ENCODE results near the gene CMBL.
A peak's percentile ranks its signal among the peaks of the same experiment; 100 is the strongest.
"Not testable (repeated sequence)": the region's sequence is repeated elsewhere in the genome, so short reads cannot be mapped to it uniquely, and the experiment has no call there.

CMBL gene

GRCh38 chr5:10283927-10284635 lies 23.6 kb downstream of the CMBL start:
- peak; percentile 89 for DNase-seq

- no peak for DNase-seq
These were observed 27.6 kb downstream of the CMBL start for GRCh38 chr5:10279925-10280720.

DNA sequence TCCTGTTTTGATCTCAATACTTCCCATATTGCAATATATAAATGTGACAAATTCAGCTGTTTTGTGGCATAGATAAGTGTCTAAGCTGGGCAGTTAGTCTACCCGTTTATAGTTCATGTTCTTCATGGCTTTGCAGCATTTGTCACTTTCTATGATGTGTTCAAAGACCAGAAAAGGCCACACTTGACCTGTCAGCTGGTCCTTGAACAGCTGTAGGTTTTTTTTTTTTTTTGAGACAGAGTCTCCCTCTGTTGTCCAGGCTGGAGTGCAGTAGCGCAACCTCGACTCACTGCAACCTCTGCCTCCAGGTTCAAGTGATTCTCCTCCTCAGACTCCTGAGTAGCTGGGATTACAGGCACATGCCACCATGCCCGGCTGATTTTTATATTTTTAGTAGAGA lies 28.4 kb downstream of the CMBL start:
- DNase-seq, result no peak

GRCh38 chr5:10278658-10279279 lies 28.9 kb downstream of the CMBL start:
- DNase-seq, result no peak

- DNase-seq, result no peak
These were observed 29.7 kb downstream of the CMBL start for GRCh38 chr5:10277773-10278630.

GRCh38 chr5:10276691-10277090 lies 31.0 kb downstream of the CMBL start:
- DNase-seq, result no peak

DNA sequence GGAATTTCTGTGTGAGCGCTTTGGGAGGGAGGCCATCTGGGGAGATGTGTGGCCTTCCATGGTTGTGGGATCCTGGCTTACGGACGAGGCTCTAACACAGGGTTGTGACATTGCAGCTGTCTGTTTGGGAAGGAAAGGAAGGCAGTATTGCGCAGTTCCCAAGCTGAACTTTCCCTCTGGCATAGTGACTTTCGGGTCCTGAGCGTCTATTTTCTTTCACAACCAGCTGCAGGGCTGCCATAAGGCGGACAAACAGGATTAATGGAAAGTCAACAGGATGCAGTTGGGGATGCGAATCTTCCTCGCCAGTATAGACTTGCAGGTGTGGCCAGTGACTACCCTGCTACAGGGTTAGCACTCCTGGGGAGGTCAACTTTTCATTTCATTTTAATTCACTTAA lies 31.7 kb downstream of the CMBL start:
- DNase-seq, result no peak

GRCh38 chr5:10275460-10275859 lies 32.2 kb downstream of the CMBL start:
- DNase-seq, result no peak

- not testable (repeated sequence) for DNase-seq
These were observed 34.9 kb downstream of the CMBL start for GRCh38 chr5:10272875-10273209.

GRCh38 chr5:10272053-10272874 lies 35.4 kb downstream of the CMBL start:
- no peak for DNase-seq

- DNase-seq, result no peak
These were observed 39.6 kb downstream of the CMBL start for GRCh38 chr5:10268100-10268499.

DNA sequence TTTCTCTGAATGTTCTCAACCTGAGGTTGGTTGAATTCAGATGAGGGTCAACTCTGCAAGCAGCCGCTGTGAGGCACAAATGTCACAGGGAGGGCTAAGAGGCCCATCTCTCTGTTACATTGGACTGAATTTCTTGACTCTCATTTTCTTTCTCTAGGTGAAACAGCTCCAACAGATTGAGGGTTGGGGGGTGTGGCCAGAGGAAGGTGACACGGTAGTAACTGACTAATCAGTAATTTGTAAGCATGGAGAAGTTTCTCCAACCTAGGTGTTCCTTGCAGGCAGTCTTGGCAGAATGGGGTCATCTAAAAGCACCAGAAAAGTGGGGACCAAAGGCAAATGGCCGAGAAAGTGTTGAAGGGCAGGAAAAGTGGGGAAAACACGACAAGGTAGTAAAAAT lies 40.9 kb downstream of the CMBL start:
- DNase-seq, result no peak

DNA sequence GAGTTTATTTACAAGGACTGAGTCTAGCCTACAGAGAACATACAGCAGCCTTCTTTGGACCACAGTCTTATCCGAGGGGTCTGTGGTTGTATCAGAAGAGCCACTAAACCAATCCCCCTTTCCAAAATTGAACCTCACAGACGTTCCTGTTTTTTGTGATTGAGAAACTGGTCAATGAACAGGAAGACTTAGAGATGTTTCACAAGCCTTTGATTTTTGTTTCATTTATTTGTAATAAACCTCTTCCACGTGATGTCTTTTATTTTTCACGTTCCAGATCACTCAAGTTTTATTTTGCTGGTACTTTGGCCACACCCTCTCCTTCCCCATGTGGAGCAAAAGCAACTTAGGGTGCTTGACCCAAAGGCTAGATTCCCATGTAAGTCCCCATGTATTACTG lies 41.6 kb downstream of the CMBL start:
- no peak for DNase-seq

DNA sequence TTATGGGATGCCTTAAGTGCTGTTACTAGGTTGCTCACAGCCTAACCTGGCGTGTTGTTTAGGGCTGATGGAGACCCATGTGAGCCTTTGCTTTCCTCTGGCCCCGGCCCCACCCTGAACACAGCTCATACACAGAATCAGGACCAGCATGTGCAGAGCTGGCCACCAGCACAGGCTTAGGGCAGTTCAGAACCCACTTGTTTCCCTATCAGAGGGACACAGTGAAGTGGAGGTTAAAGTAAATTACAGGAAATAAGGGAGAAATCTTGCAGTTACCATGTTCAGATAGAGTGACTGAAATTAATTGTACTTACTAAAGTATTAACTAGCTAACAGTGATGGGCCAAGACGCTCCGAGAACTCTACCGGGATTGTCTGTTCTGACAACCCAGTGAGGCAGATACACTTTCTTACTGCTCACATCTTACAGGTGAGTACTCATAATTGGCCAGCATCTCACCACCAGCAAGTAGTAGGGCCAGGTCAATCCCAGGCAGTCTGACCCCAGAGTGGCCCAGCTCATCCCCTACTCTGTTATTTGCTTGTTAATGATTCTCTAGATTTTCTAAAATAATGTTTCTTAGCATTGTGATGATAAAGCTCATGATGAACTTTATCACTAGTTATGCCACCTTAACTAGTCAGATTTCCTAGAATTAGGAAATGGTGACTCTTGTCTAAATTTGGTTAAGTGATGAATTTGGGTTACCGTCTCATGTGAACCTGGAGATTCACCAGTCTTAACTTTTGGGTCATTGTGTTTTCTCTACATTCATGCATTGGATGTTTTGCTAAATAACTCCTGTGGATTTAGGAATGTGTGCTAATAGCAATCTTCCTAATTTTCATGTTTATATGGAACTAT lies 42.2 kb downstream of the CMBL start:
- no peak for DNase-seq

DNA sequence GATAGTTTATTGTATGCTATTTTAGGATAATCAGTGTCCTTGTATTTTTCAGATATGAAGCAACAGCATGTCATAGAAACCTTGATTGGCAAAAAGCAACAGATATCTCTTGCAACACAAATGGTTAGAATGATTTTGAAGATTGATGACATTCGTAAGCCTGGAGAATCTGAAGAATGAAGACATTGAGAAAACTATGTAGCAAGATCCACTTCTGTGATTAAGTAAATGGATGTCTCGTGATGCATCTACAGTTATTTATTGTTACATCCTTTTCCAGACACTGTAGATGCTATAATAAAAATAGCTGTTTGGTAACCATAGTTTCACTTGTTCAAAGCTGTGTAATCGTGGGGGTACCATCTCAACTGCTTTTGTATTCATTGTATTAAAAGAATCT lies 43.1 kb downstream of the CMBL start:
- DNase-seq, result no peak

DNA sequence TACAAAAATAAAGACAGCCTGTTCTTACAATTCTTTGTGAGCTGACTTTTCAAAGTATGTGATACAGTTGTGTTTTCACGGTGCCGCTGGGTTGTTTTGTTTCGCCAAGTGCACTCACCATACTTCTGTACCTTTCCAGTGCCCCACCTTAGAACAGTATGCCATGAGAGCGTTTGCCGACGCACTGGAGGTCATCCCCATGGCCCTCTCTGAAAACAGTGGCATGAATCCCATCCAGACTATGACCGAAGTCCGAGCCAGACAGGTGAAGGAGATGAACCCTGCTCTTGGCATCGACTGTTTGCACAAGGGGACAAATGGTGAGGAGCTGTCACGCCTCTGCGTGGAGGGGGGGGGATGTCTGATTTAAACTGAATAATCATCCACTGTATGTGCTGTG lies 44.7 kb downstream of the CMBL start:
- no peak for DNase-seq

DNA sequence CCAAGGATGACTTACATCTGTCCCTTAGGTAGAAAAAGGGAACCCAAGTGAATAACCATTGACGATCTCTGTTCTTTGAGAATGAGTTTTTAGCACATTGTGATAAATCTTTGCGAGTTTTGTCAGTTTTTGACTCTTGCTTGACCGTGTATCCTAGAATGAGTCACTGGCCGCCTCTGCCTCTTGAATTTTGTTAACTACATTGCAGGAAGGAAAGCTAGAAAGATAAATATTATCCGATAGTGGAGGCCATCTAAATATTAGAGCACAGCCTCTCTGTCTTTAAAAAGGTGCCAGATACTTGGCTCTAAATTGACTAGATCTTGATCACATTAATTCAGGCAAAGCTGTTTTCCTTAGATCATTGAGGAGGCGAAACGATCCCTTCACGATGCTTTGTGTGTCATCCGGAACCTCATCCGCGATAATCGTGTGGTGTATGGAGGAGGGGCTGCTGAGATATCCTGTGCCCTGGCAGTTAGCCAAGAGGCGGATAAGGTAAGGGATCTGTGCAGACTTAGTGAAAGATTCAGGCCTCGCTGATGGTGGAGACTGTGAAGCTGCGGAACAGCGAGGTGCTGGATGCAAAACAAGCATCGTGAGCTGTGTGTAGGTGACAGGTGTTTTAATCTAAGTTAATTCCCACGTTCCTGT lies 45.5 kb downstream of the CMBL start:
- no peak for DNase-seq

DNA sequence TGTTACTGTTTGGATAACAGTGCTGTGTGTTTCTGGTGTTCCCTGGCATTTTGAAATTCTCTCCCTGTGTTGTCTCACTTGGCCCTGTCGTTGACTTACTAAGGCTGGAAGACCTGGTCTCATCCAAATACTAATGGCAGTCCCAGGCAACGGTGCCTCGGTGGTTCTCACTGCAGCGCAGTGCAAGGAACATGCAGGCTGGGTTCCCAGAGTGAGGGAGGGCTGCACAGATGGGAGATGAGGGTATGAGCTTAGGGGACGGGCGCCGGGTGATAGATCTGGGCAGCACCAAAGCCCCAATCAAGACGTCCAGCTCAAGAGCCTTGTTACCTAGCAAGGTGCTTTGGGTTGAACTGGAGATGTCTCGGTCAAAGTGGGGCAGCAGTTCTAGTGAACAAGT lies 46.6 kb downstream of the CMBL start:
- no peak for DNase-seq

GRCh38 chr5:10259899-10260298 lies 47.8 kb downstream of the CMBL start:
- no peak for DNase-seq

DNA sequence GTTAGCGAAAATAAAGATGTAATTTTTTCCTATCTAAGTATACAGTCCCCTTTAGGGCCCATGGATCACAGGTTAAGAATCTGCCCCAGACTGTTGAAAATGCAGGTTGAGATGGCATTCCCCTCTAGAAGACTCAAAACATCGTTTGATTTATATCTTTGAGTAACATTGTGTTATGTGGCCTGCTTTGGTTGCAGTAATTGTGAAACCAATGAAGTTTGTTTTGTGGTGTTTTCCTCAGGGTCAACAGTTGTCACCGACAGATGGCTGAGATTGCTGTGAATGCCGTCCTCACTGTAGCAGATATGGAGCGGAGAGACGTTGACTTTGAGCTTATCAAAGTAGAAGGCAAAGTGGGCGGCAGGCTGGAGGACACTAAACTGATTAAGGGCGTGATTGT lies 49.8 kb downstream of the CMBL start:
- no peak for DNase-seq

DNA sequence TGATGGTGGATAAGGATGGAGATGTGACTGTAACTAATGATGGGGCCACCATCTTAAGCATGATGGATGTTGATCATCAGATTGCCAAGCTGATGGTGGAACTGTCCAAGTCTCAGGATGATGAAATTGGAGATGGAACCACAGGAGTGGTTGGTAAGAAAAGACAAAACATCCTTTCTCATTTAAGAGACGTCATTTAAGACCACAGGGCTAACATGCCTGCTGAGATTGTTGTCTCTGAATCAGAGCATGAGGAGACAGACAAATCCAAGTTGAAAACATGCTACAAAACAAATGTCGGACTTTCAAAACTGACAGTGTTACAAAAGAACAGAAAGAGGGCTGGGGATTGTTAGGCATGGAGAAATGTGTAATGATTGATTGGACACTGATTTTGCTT lies 53.0 kb downstream of the CMBL start:
- DNase-seq, result no peak

Measured in femur (tissue), 1 donor.